HG02973 (cell line): ENCODE measurements around the gene FAM83E.
"Not testable (repeated sequence)": the region's sequence is repeated elsewhere in the genome, so short reads cannot be mapped to it uniquely, and the experiment has no call there.

ENCODE experiments used
- ATAC-seq: cut with Tn5 transposase; IDR thresholded peaks from one replicate; pipeline ENCODE4 v1.9.1; 2021; ENCODE audit warnings: moderate library complexity; ENCODE audit not compliant: unreplicated experiment

FAM83E gene

GRCh38 chr19:48641850-48642249 lies 27.0 kb upstream of the FAM83E start:
- no peak for ATAC-seq

- no peak for ATAC-seq
These were observed 24.9 kb upstream of the FAM83E start for GRCh38 chr19:48639483-48640375.

- ATAC-seq = no peak
These were observed 24.0 kb upstream of the FAM83E start for GRCh38 chr19:48638831-48639381.

DNA sequence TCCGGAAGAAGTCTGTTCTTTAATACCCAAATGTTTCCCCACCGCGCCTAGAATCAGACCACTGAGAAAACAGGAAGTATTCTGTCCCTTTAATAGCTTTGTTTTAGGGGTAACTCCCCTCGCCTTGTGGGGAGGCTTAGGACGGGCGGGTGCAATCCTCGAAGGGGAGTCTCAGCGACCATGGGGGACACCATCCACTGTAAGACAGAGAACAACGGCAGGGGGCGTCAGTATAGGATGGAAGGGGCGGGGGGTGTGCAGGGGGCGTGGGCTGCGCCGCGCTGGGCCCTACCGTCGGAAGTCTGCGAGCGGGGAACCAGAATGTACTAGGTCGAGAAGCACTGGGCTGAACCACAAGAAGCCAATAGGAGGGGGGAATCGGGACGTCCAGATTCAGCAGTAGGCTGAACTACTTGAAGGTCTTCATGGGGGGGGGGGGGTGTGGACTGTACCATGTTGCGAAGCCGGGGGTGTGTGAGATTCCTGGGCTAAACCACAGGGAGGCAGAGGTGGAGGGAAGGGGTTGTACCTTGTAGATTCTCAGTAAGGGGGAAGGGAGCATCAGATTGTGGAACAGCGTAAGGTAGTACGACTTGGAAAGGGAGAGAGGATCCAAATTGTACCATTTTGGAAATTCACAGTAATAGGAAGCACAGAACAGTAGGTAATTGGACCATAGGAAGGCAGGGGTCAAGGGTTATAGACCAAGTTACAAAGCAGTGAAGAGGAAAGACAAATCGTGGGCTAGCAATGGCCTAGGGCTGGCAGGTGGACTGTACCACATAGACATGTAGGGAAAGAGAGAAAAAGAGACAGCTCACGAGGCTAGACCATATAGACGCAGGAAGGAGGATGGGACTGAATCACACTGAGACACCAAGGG lies 23.3 kb upstream of the FAM83E start:
- peak; percentile 13 for ATAC-seq

- ATAC-seq = peak; percentile 54
These were observed 22.6 kb upstream of the FAM83E start for GRCh38 chr19:48637449-48637947.

DNA sequence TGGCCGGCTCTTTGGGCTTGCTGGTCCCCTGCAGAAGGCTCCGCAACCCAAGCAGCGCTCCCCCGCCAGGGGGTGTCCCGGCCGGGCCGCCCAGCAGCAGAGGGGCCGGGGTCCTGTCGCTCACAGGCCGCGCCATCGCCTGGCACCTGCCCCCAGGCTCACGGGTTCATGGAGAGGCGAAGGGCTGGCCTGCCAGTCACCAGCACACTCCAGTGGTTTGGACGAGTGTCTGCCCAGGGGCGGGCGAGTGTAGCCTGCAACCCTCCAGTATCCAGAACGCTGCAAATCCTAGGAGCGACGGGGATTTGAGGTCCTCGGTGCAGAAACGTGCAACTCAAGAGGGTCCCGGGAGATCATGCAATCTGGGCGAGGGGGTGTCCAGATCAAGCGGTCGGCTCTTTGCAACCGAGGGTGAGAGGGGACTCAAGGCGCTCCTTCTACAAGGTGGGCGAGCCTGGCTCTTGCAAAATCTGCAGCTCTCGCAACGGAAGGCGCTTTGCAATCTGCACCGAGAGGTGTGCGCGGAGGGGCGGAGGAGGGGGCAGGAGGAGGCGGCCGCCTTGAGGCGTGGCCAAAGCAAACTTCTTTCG lies 22.1 kb upstream of the FAM83E start, which contains the start of gene DBP:
Gene DBP, minus strand, starts transcription at position 521 of the 590 bp plus-strand sequence. Its CDS starts 385 bp downstream, at position 136.
- ATAC-seq = peak; percentile 1

DNA sequence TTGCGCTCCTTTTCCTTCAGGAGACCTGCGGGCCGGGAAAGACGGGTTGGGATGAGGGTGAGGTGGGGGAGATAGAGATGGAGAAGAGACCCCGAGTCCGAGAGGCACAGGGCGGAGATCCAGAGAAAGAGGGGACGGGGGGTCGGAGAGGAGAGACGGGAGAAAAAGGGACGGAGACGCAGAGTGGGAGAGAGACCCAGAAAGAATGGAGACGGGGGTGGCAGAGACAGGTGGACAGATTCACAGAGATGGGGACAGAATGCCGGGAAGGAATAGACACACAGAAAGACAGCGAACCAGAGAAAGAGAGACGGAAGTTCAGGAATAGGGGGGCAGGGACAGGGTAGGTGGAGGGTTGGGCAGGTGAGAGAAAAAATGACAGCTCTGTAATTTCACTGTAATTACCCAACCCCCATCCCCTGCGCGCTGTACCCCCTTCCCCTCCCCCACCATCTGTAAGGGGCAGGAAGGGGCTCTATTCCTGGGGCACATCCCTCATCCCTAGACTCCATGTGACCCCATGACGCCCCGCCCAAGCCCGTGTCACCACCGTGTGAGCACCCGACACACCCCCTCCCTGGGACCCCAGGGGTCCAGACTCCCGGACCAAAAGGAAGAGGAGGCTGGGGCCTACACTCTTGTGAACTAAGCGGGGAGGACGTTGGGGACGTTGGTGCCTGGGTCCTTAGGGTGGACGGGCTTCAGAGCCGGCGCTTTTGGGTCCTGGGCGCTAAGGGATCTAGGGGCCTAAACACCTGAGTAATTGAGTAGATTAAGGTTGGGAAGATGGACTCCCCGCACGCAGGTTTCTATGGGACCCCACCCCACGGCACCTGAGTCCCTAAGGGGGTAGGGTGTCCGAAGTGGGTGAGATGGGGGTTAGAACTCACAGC lies 21.3 kb upstream of the FAM83E start:
- no peak for ATAC-seq

DNA sequence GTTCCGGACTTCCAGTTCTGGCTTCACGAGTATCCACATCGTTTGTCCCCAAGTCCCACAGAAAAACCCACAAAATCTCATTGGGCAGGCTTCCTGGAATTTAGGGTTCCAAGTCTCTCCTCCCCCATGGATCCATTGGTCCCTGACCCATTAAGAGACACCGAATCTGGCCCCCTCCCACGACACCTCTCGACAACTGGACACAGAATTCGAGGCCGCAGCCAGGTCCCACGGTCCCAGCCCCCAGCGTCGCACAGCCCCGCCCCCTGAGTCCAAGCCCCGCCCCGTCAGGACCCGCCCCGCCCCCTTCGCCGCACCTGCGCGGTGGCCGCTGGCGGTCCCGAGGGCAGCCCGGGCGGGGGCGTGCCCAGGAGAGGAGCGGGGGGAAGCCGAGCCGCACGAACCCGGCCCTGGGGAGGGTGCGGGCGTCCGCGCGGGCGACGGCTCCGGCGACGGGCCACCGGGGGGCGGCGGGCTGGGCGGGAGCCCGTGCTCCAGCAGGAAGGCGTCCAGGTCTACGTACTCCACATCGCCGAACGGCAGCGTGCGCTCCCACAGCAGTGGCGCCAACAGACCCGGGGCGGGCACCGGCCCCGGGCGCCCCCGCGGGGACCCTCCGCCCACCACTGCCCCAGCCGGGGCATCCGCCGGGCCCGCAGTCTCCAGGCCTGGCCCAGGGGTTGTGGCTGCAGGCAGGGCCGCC lies 20.5 kb upstream of the FAM83E start:
- ATAC-seq = no peak

- no peak for ATAC-seq
These were observed 19.8 kb upstream of the FAM83E start for GRCh38 chr19:48634424-48635262.

GRCh38 chr19:48634036-48634342 lies 19.1 kb upstream of the FAM83E start:
- ATAC-seq = no peak

- no peak for ATAC-seq
These were observed 18.5 kb upstream of the FAM83E start for GRCh38 chr19:48633148-48634035.

- ATAC-seq = no peak
These were observed 17.8 kb upstream of the FAM83E start for GRCh38 chr19:48632692-48633147.

GRCh38 chr19:48632286-48632685 lies 17.4 kb upstream of the FAM83E start:
- ATAC-seq = not testable (repeated sequence)

DNA sequence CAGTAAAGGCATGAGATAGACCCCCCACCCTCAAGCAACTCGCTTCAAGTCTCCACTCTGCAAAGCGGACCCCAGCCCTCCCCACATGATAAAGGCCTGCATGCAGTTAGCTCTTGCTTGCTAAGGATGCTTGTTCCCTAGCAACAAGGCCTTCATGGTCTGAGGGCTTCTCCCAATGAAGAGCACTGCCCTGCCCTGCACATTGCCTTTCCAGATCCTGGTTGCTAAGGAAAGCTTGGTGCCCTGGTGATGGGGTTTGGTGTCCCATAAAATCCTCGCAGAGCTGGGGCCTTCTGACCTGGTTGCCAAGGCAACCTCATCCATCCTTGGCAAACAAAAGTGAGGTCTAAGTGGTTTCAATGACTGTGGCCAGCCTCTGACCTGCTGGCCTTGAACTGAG lies 16.3 kb upstream of the FAM83E start:
- no peak for ATAC-seq

GRCh38 chr19:48630296-48631063 lies 15.6 kb upstream of the FAM83E start:
- ATAC-seq = no peak

- no peak for ATAC-seq
These were observed 14.9 kb upstream of the FAM83E start for GRCh38 chr19:48629599-48630295.
